HG03565 (cell line): ENCODE data around the gene MAP3K9.

Source experiments
- ATAC-seq: cut with Tn5 transposase; IDR thresholded peaks from one replicate; pipeline ENCODE4 v1.9.1; 2021; ENCODE audit warnings: mild to moderate bottlenecking, moderate library complexity; ENCODE audit not compliant: unreplicated experiment

The MAP3K9 gene

DNA sequence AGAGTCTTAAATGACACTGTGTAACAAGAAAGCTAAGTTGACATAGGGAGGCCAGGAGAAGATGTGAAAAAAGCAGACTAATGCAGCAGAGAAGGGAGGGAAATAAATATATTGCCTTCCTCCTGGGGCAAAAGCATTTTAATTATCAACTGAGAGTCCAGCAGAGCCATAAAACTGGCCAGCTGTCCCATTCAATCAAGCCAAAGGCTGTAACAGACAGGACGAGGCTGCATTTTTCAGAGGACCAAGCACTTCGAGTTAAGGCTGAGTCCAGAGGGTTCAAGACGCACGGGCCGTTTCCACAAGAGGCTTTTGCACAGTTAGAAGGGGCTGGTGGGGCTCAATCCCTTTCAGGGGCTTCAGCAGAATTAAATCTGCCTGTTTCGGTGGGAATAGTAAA is 20.4 kb downstream of the MAP3K9 start:
- ATAC-seq, result no peak

DNA sequence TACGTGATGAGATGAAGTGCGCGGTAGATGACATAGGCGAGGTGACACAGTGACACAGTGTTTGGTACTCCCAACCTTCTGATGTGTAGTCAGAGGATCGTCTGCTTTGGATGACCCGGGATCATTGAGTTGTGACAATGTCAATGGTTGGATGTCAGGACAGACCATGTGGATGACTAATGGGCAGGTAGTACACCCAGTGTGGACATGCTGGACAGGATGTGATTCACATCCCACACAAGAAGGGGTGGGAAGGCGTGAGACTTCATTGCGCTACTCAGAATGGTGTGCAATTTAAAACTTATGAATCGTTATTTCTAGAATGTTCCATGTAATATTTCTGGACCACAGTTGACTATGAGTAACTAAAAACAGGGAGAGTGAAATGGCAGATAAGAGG is 23.8 kb downstream of the MAP3K9 start:
- ATAC-seq, result no peak

DNA sequence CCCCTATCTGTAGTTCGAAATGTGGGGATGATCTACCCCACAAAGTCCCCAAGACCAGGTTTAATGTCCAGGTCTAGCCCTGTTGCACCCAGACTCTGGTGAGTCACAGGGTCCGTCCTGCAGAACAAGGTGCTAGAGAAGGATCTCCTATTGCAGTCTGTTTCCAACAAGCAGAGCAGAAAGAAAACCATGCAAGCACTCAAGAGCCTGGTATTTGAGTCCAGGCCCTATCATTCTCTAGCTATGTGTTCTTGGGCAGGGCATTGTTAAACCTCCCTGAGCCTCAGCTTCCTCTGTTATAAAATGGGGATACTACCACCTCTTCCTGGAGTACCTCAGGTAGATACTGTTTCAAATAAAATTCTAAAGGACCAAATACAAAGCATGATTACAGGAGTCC is 24.4 kb downstream of the MAP3K9 start:
- ATAC-seq, result no peak

- ATAC-seq, result no peak
These were observed 27.0 kb downstream of the MAP3K9 start for GRCh38 chr14:70782361-70782760.

DNA sequence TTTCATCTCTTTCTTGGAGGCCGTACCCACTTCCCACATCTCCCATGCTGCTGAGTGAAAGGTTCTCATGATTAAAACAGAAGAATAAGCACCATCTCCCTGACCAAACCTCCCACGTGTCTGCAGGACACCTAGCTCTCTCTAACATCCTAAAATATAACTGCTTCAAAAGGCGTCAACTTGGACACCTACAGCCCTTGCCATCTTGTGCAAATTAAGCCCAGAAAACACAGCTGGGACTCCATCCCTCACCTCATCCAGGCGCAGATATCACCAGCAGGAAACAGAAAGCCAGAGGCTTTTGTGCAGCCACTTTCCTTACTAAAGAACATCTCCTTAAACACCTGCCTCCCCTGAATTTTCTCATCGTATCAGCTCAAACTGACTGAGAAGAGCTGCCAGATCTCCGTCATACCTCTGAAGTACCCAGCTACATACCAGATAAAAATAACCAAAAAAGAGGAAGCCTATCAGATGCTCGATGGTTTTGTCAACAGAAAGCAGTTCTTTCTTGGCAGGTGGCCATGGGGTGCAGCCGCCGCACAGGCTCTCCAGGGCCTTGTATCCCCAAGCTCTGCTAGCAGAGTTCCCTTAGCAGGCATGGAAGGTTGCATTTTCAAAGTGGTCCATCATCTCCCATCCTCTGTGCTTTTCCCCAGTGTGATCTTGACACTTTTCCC is 28.8 kb downstream of the MAP3K9 start:
- ATAC-seq, result peak; percentile 71

DNA sequence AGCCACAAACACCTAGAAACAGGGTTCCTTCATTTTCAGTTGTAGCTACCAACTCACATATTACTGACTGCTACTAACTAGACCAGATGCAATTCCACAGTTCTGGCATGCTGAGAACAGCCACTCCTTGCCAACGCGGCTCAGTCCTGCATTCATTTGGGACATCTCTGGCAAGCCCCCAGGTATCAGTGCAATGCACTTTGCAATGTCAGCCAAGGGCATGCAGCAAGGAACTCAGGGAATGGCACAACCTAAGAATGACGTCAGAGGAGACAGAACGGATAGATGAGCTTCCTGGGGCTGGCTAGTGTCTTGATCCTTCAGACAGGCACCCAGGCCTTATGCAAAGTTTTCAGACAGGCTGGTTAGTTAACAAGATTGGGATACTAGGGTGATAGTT is 29.6 kb downstream of the MAP3K9 start:
- no peak for ATAC-seq

DNA sequence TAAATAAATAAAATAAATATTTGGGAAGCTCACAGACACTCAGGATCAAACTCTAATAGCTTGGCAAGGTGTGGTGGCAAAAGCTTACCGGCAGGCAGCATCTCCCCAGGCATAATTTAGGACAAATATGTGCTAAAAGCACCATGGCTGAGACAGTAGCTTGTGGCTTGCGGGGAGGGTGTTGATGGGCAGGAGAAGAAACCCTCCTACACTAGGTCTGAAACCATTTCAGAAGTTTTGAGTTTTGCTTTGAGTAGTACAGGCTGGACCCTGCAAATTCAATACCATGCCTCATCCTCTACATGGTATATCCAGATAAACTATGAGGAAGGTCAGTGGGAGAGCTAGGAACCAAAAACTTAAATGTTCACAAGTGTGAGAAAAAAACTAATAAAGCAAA is 33.1 kb downstream of the MAP3K9 start:
- ATAC-seq, result peak; percentile 55

GRCh38 chr14:70773182-70773862 is 36.0 kb downstream of the MAP3K9 start:
- no peak for ATAC-seq

- no peak for ATAC-seq
These were observed 37.5 kb downstream of the MAP3K9 start for GRCh38 chr14:70771781-70772212.

GRCh38 chr14:70770490-70770889 is 38.8 kb downstream of the MAP3K9 start:
- ATAC-seq, result no peak

DNA sequence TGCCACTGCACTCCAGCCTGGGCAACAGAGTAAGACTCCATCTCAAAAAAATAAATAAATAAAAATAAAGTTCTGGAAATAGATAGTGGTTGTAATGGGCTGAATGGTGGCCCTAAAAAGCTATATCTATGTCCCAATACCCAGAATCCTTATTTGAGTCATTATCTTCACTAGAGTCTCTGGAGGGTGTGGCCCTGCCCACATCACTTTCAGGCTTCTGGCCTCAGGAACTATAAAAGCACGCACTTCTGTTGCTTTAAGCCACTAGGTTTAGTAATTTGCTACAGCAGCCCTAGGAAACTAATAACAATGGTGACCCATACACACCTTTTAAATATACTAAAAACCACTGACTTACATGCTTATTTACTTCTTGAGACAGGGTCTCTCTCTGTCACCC is 49.9 kb downstream of the MAP3K9 start:
- no peak for ATAC-seq

DNA sequence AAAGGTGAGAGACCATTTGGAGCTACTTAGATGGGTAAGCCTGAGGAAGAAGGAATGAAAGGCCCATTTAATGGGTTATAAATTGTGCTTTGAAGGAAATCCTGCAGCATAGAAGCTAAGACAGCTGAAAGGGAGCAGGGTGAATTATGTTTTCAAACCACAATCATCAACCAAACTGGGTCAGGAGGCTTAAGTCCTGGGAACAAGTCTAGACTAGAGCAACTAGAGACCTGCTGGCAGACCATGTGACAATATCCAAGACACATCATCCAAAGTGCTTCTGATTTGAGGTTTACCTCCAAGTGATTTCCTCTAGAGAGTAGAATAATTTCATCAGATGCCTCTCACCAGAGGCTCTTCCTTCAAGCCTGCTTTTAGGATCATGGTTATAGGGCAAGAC is 53.7 kb downstream of the MAP3K9 start:
- ATAC-seq, result no peak

GRCh38 chr14:70754991-70755390 is 54.3 kb downstream of the MAP3K9 start:
- no peak for ATAC-seq

DNA sequence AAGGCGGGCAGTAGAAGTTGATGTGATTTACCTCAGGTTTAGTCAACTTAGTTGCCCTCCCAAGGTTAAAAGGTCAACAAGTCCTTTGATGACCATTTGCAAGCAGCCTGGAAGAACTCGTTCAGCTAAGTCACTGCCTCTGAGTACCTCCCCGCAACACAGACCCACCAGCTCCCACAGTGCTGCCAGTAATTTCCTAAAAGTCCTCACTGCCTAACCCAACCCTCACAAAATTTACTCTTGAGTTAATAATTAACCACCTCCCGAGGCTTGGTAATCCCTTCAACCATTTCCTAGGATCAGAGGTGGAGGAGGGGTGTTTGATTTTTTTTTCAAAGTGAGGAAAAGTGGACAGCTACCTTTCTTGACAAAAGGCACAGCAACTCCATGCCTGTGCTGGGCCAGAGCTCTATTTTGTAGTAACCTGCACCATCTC is 55.8 kb downstream of the MAP3K9 start:
- no peak for ATAC-seq

- no peak for ATAC-seq
These were observed 60.9 kb downstream of the MAP3K9 start for GRCh38 chr14:70748422-70748821.

- no peak for ATAC-seq
These were observed 64.7 kb downstream of the MAP3K9 start for GRCh38 chr14:70744641-70745040.

- ATAC-seq, result no peak
These were observed 67.0 kb downstream of the MAP3K9 start for GRCh38 chr14:70742316-70742715.

DNA sequence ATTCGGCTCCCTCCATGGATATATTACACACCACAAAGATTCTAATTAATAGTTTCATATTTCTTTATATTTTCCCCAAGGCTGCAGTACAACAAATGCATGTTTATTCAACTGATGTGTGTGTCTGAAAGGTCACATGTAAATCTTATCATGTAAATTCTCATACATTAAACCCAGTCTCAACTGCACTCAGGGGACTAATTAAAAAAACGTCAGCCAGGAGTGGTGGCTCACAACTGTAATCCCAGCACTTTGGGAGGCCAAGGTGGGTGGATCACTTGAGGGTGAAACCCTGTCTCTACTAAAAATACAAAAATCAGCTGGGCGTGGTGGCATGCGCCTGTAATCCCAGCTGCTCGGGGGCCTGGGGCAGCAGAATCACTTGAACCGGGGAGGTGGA is 67.8 kb downstream of the MAP3K9 start:
- ATAC-seq, result no peak

- no peak for ATAC-seq
These were observed 74.3 kb downstream of the MAP3K9 start for GRCh38 chr14:70735043-70735442.

- no peak for ATAC-seq
These were observed 77.7 kb downstream of the MAP3K9 start for GRCh38 chr14:70731447-70732239.

DNA sequence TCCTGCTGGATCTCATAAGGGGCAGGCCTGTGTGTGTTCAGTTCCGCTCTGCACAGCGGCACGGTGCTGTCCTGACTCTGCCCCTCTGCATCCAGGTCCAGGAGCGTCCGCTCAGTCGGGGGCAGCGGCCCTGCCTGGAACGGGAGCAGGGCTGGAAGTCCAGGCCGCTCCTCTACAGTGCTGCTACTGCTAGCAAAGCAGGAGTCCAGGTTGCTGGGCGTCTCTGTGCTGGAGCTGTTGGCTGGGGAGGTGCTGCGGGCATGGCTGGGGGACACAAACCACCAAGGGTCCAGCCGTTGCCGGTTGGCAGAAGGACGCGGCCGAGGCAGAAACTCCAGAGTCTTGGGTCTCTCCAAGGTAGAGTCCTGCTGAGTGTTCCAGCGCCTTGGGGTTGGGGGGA is 78.9 kb downstream of the MAP3K9 start:
- ATAC-seq, result no peak
